Fibroblast of lung (primary cell): ENCODE results near the gene MED31. TPM values are rescaled to one million over a fixed set of nuclear protein-coding genes. Genes with fewer than 3 reads are reported as not detected.
"Not testable (repeated sequence)": the region's sequence is repeated elsewhere in the genome, so short reads cannot be mapped to it uniquely, and the experiment has no call there.

Experiments used
- DNase-seq, 2 donors: peaks; one replicate each; pipeline versions ENCODE4 v3.0.0 to v3.0.0-alpha.2; 2010; ENCODE audit warnings: low read depth in 2 of 2
- H2AFZ ChIP-seq: 2 replicates; pipeline ENCODE4 v1.5.1; 2012; ENCODE audit warnings: low read length, control low read depth, inconsistent platforms
- H3K27ac ChIP-seq: 2 replicates; pipeline ENCODE4 v1.5.1; 2011; ENCODE audit warnings: low read length, control low read depth; ENCODE audit not compliant: insufficient read depth
- H3K27me3 ChIP-seq: 2 replicates; pipeline ENCODE4 v1.5.1; 2011; ENCODE audit warnings: mild to moderate bottlenecking, low read length; ENCODE audit not compliant: control insufficient read depth, insufficient read depth
- H3K36me3 ChIP-seq: 2 replicates; pipeline ENCODE4 v1.5.1; 2011; ENCODE audit warnings: low read length; ENCODE audit not compliant: control insufficient read depth, insufficient read depth
- H3K4me1 ChIP-seq: 2 replicates; pipeline ENCODE4 v1.5.1; 2011; ENCODE audit warnings: low read length; ENCODE audit not compliant: control insufficient read depth, insufficient read depth; ENCODE audit errors: extremely low read depth
- H3K4me2 ChIP-seq: 2 replicates; pipeline ENCODE4 v1.5.1; 2011; ENCODE audit warnings: low read length, control low read depth; ENCODE audit not compliant: insufficient read depth; ENCODE audit errors: extremely low read depth
- H3K4me3 ChIP-seq, 4 experiments: fragments of 200-600 bp in 1 of 4; sonication (generic) in 1 of 4; replicated peaks in 1 of 4; 2 replicates each; pipeline ENCODE4 v1.5.1; 2011 to 2016; ENCODE audit warnings: low read length in 4 of 4, low read depth in 3 of 4, mild to moderate bottlenecking in 3 of 4, control low read depth in 2 of 4, inconsistent platforms in 1 of 4, mixed read lengths in 1 of 4; ENCODE audit not compliant: insufficient read depth in 1 of 4; ENCODE audit errors: control extremely low read depth in 1 of 4
- H3K79me2 ChIP-seq: 2 replicates; pipeline ENCODE4 v1.5.1; 2012; ENCODE audit warnings: mild to moderate bottlenecking, low read length, inconsistent platforms; ENCODE audit not compliant: control insufficient read depth, insufficient read depth
- H3K9ac ChIP-seq: 2 replicates; pipeline ENCODE4 v1.5.1; 2011; ENCODE audit warnings: mild to moderate bottlenecking, low read length, control low read depth; ENCODE audit not compliant: insufficient read depth
- H3K9me3 ChIP-seq: 2 replicates; pipeline ENCODE4 v1.5.1; 2012; ENCODE audit warnings: low read depth, low read length; ENCODE audit not compliant: control insufficient read depth, insufficient read depth
- H4K20me1 ChIP-seq: 2 replicates; pipeline ENCODE4 v1.5.1; 2011; ENCODE audit warnings: low read length; ENCODE audit not compliant: control insufficient read depth, insufficient read depth; ENCODE audit errors: extremely low read depth
- EZH2 ChIP-seq: IDR thresholded peaks from 2 replicates; pipeline ENCODE4 v1.5.1; 2012; ENCODE audit warnings: low read length, control low read depth, mild to moderate bottlenecking; ENCODE audit errors: missing control alignments
- polyA plus RNA-seq, 2 donors: library from polyadenylated mRNA; depleted of rRNA in 1 of 2; stranded (reverse) in 1 of 2; unstranded in 1 of 2; fragments of >200 nt; gene quantifications; 2 replicates each; pipeline ENCODE4 v1.2.1, GENCODE V29; 2011 to 2012; ENCODE audit warnings: missing spikeins in 1 of 2
- total RNA-seq: library from RNA; depleted of rRNA; stranded (reverse); fragments of >200 nt; gene quantifications from 2 replicates; pipeline ENCODE4 v1.2.1, GENCODE V29; 2014
- TF ChIP-seq, protein P1 (sequence below), 2 donors: IDR thresholded peaks in 1 of 2; conservative IDR thresholded peaks in 1 of 2; 1 replicate in 1 of 2; 2 replicates in 1 of 2; pipeline ENCODE4 v1.5.1; 2011 to 2012; ENCODE audit warnings: low read length in 2 of 2, control low read depth in 1 of 2, inconsistent platforms in 1 of 2, low read depth in 1 of 2, mild to moderate bottlenecking in 1 of 2

MED31 gene
- total and polyA plus RNA-seq, 2 donors (not counting 1 experiment from before 2014, with no cell fraction given): 10.6 to 17.0 TPM

DNA sequence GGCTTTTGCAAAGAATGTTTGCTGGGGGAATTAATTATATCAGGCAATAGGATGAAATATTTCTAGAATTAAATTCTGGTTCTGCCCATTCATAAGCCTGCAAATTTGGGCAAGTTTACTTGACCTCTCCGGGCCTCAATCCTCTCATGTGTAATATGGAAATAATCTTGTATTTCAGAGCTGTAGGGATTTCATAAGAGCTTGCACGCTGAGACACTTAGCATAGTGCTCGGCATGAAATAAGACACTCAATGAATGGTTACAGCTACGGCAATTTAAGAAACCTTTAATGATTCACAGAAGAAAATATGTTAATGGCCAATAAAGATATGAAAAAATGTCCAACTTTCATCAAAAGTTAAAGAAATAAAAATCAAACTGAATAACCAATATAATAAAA is 54.5 kb downstream of the MED31 start:
- H3K4me1 ChIP-seq: peaks cover 2% of the 10 kb centered on the region
- no peak overlapping the region for H3K4me3 ChIP-seq
- H3K9ac ChIP-seq: no peak overlapping the region
- no peaks in the 10 kb centered on the region for H3K9me3 ChIP-seq
- H3K36me3 ChIP-seq: peaks cover 2% of the 10 kb centered on the region
- H3K79me2 ChIP-seq: no peaks in the 10 kb centered on the region
- H3K27me3 ChIP-seq: no peaks in the 10 kb centered on the region
- no peak overlapping the region for H2AFZ ChIP-seq
- TF ChIP-seq, protein P1, sequence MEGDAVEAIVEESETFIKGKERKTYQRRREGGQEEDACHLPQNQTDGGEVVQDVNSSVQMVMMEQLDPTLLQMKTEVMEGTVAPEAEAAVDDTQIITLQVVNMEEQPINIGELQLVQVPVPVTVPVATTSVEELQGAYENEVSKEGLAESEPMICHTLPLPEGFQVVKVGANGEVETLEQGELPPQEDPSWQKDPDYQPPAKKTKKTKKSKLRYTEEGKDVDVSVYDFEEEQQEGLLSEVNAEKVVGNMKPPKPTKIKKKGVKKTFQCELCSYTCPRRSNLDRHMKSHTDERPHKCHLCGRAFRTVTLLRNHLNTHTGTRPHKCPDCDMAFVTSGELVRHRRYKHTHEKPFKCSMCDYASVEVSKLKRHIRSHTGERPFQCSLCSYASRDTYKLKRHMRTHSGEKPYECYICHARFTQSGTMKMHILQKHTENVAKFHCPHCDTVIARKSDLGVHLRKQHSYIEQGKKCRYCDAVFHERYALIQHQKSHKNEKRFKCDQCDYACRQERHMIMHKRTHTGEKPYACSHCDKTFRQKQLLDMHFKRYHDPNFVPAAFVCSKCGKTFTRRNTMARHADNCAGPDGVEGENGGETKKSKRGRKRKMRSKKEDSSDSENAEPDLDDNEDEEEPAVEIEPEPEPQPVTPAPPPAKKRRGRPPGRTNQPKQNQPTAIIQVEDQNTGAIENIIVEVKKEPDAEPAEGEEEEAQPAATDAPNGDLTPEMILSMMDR (conservative IDR thresholded peaks at IDR 0.05 in 1 of 2, IDR thresholded peaks at IDR 0.05 in 1 of 2; ENCODE audit: low read depth in 1 of 2, low read length in 2 of 2): no peak
- TF ChIP-seq EZH2: no peak
- no peak overlapping the region for H3K27ac ChIP-seq
- no peaks in the 10 kb centered on the region for H4K20me1 ChIP-seq
- no peak for DNase-seq
- H3K4me2 ChIP-seq: no peak overlapping the region

DNA sequence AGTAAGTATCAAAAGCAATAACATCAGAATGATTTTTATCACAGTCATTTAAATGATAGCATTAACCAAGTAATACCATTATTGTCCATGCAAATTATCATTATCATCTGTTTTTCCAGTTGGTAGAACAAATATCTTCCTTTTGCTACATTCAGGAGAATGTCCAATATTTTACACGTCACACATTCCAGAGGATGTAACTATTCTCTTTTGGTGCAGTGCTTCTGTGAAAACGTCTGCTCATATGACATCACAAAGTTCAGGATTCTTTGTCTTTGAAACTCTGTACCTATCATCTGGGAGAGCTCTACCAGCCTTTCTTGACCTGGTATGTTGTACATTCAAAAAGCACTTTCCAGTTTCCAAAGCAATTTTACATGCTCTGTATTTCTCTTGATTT is 54.9 kb downstream of the MED31 start:
- Histone ChIP-seq H2AFZ (no peak overlapping the region), H3K27me3 (no peaks in the 10 kb centered on the region), H3K4me3 (no peak overlapping the region), H3K79me2 (no peaks in the 10 kb centered on the region), H4K20me1 (no peaks in the 10 kb centered on the region), H3K4me1 (peaks cover 5% of the 10 kb centered on the region), H3K9ac (no peak overlapping the region), H3K27ac (no peak overlapping the region), H3K36me3 (peaks cover 3% of the 10 kb centered on the region), H3K4me2 (no peak overlapping the region), H3K9me3 (no peaks in the 10 kb centered on the region)
- TF ChIP-seq, protein P1 (conservative IDR thresholded peaks at IDR 0.05 in 1 of 2, IDR thresholded peaks at IDR 0.05 in 1 of 2; ENCODE audit: low read depth in 1 of 2, low read length in 2 of 2): no peak
- no peak for TF ChIP-seq EZH2
- DNase-seq: no peak

DNA sequence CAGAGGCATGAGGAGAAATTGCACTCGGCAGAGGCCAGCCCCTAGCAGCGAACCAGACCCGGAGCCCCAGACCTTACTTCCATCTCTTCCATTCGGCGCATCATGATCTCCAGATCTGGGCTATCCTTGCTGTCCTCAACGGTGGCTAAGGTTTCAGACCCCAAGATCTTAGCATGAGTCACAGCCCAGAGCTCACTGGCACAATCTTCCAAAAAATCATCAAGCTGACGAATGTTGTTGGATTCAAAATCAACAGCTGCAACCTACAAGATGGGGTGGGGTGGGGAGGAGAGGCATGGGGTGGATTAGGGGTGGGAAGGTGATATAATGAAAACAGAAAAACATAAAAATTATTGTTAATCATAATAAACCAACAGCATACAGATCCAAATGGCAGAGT is 55.3 kb downstream of the MED31 start:
- H3K36me3 ChIP-seq: peaks cover 3% of the 10 kb centered on the region
- no peaks in the 10 kb centered on the region for H3K79me2 ChIP-seq
- H3K9ac ChIP-seq: no peak overlapping the region
- H2AFZ ChIP-seq: no peak overlapping the region
- H3K27me3 ChIP-seq: no peaks in the 10 kb centered on the region
- H4K20me1 ChIP-seq: no peaks in the 10 kb centered on the region
- DNase-seq: no peak
- H3K27ac ChIP-seq: no peak overlapping the region
- no peak overlapping the region for H3K4me3 ChIP-seq
- H3K4me1 ChIP-seq: peaks cover 7% of the 10 kb centered on the region
- H3K4me2 ChIP-seq: no peak overlapping the region
- no peaks in the 10 kb centered on the region for H3K9me3 ChIP-seq
- TF ChIP-seq EZH2: no peak
- TF ChIP-seq, protein P1 (conservative IDR thresholded peaks at IDR 0.05 in 1 of 2, IDR thresholded peaks at IDR 0.05 in 1 of 2; ENCODE audit: low read depth in 1 of 2, low read length in 2 of 2): no peak

DNA sequence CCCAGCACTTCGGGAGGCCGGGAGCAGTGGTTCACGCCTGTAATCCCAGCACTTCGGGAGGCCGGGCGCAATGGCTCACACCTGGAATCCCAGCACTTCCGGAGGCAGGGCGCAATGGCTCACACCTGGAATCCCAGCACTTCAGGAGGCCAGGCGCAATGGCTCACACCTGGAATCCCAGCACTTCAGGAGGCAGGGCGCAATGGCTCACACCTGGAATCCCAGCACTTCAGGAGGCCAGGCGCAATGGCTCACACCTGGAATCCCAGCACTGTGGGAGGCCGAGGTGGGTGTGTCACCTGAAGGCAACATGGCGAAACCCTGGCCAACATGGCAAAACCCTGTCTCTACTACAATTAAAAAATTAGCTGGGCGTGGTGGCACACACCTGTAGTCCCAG is 58.0 kb downstream of the MED31 start:
- H3K36me3 ChIP-seq, H3K4me1 ChIP-seq, H3K4me3 ChIP-seq, DNase-seq, H3K27ac ChIP-seq, H2AFZ ChIP-seq, H3K9ac ChIP-seq, H3K9me3 ChIP-seq, H4K20me1 ChIP-seq, H3K79me2 ChIP-seq, H3K27me3 ChIP-seq, H3K4me2 ChIP-seq: not testable (repeated sequence)
